SK-N-SH (cell line): Measurements from ENCODE around the gene PSPC1. TPM values are rescaled to one million over a fixed set of nuclear protein-coding genes. Genes with fewer than 3 reads are reported as not detected.
"Not testable (repeated sequence)": the region's sequence is repeated elsewhere in the genome, so short reads cannot be mapped to it uniquely, and the experiment has no call there.

Experiments used
- CTCF ChIA-PET: fragments of 300-600, 350-600 bp; formaldehyde crosslinking; extraction: SDS; loops from one replicate; lab custom pipeline; 2021; lab: Yijun Ruan, JAX
- POLR2A ChIA-PET: fragments of 350-600 bp; sonication (Branson Sonifier 250); formaldehyde crosslinking; extraction: SDS; loops from one replicate; lab custom pipeline; 2020; ENCODE audit warnings: antibody characterized with exemption, inconsistent platforms; lab: Yijun Ruan, JAX
- DNase-seq: peaks from one replicate; pipeline ENCODE4 v3.0.0; 2012
- H2AFZ ChIP-seq: fragments of 200-600 bp; sonication (generic); 2 replicates; pipeline ENCODE4 v1.8.1; 2016; ENCODE audit warnings: antibody characterized with exemption, mild to moderate bottlenecking, low read depth
- H3F3A ChIP-seq: fragments of 200-600 bp; sonication (generic); replicated peaks from 2 replicates; pipeline ENCODE3; 2016; ENCODE audit warnings: antibody characterized with exemption, mild to moderate bottlenecking; ENCODE audit not compliant: insufficient read depth
- H3K27ac ChIP-seq, 2 experiments: fragments of 200-500 bp in 1 of 2; fragments of 200-600 bp in 1 of 2; sonication (Bioruptor generic) in 1 of 2; sonication (generic), shearing (Covaris generic) in 1 of 2; 2 replicates each; pipeline versions ENCODE4 v1.5.1 to v1.6.1; 2014 to 2016; ENCODE audit warnings: low read depth in 2 of 2, inconsistent platforms in 1 of 2, low read length in 1 of 2, mild to moderate bottlenecking in 1 of 2, mixed read lengths in 1 of 2
- H3K27me3 ChIP-seq: fragments of 200-600 bp; sonication (generic), shearing (Covaris generic); 2 replicates; pipeline ENCODE4 v1.6.1; 2016; ENCODE audit warnings: mixed run types; ENCODE audit not compliant: insufficient read depth
- H3K36me3 ChIP-seq, 2 experiments: fragments of 200-500 bp in 1 of 2; fragments of 200-600 bp in 1 of 2; sonication (Bioruptor generic) in 1 of 2; sonication (generic) in 1 of 2; replicated peaks in 1 of 2; 2 replicates each; pipeline versions ENCODE3 to v1.5.1; 2014 to 2016; ENCODE audit warnings: low read length in 1 of 2, mild to moderate bottlenecking in 1 of 2; ENCODE audit not compliant: insufficient read depth in 2 of 2, control insufficient read depth in 1 of 2
- H3K4me1 ChIP-seq, 2 experiments: fragments of 200-500 bp in 1 of 2; fragments of 200-600 bp in 1 of 2; sonication (Bioruptor generic) in 1 of 2; sonication (generic), shearing (Covaris generic) in 1 of 2; 2 replicates each; pipeline versions ENCODE4 v1.5.1 to v1.6.1; 2014 to 2016; ENCODE audit warnings: low read depth in 1 of 2, low read length in 1 of 2, mixed run types in 1 of 2; ENCODE audit not compliant: insufficient read depth in 2 of 2, control insufficient read depth in 1 of 2
- H3K4me2 ChIP-seq: fragments of 200-600 bp; sonication (generic), shearing (Covaris generic); 2 replicates; pipeline ENCODE4 v1.6.1; 2017; ENCODE audit warnings: mixed run types
- H3K4me3 ChIP-seq, 2 experiments: fragments of 200-500 bp in 1 of 2; fragments of 200-600 bp in 1 of 2; sonication (Bioruptor generic) in 1 of 2; sonication (generic), shearing (Covaris generic) in 1 of 2; 2 replicates each; pipeline versions ENCODE4 v1.5.1 to v1.8.1; 2014 to 2016; ENCODE audit warnings: low read depth in 2 of 2, inconsistent platforms in 1 of 2, low read length in 1 of 2, mild to moderate bottlenecking in 1 of 2, mixed read lengths in 1 of 2, moderate library complexity in 1 of 2
- H3K79me2 ChIP-seq: fragments of 200-600 bp; sonication (generic); 2 replicates; pipeline ENCODE4 v1.8.1; 2017; ENCODE audit warnings: mild to moderate bottlenecking; ENCODE audit not compliant: insufficient read depth
- H3K9ac ChIP-seq: fragments of 200-600 bp; sonication (generic); 2 replicates; pipeline ENCODE4 v1.6.1; 2017; ENCODE audit warnings: mixed run types
- H3K9me2 ChIP-seq: fragments of 200-600 bp; sonication (generic); 2 replicates; pipeline ENCODE4 v1.6.1; 2017; ENCODE audit warnings: mixed run types
- H3K9me3 ChIP-seq: fragments of 200-600 bp; sonication (generic); 2 replicates; pipeline ENCODE4 v1.6.1; 2017; ENCODE audit warnings: mixed run types, mild to moderate bottlenecking, moderate library complexity
- H4K20me1 ChIP-seq: fragments of 200-600 bp; sonication (generic); 2 replicates; pipeline ENCODE4 v1.6.1; 2017; ENCODE audit warnings: mild to moderate bottlenecking, mixed run types; ENCODE audit not compliant: insufficient read depth
- FOXM1 ChIP-seq: IDR thresholded peaks from 2 replicates; pipeline ENCODE4 v1.4.0; 2012; ENCODE audit warnings: low read depth, mild to moderate bottlenecking
- MXI1 ChIP-seq: IDR thresholded peaks from 2 replicates; pipeline ENCODE4 v1.6.1; 2012; ENCODE audit warnings: mild to moderate bottlenecking, low read depth, low read length, improper control_type of control experiment
- NRF1 ChIP-seq: IDR thresholded peaks from 2 replicates; pipeline ENCODE4 v1.6.1; 2012; ENCODE audit warnings: low read depth, mild to moderate bottlenecking, low read length
- RAD21 ChIP-seq: IDR thresholded peaks from 2 replicates; pipeline ENCODE4 v1.6.1; 2012; ENCODE audit warnings: mild to moderate bottlenecking, low read length
- SIN3A ChIP-seq: IDR thresholded peaks from 2 replicates; pipeline ENCODE4 v1.6.1; 2012; ENCODE audit warnings: low read depth, mild to moderate bottlenecking, low read length, moderate library complexity, borderline replicate concordance
- USF2 ChIP-seq: fragments of 150-350 bp; IDR thresholded peaks from 2 replicates; pipeline ENCODE4 v1.6.1; 2017; ENCODE audit warnings: antibody characterized with exemption, low read length, low read depth, borderline replicate concordance
- ZBTB33 ChIP-seq: IDR thresholded peaks from 2 replicates; pipeline ENCODE4 v1.4.0; 2012; ENCODE audit warnings: low read depth, borderline replicate concordance
- WGBS: methylation state at CpG from one replicate; pipeline ENCODE4 v1.1.6; 2017; ENCODE audit warnings: low lambda C conversion rate; 5-methylcytosine and 5-hydroxymethylcytosine counted together
- polyA plus RNA-seq, 3 experiments: library from polyadenylated mRNA; depleted of rRNA; stranded (reverse); fragments of >200 nt; gene quantifications; 2 replicates each; pipeline ENCODE4 v1.2.3, GENCODE V29; 2012

The PSPC1 gene
- polyA plus RNA-seq, 1 of the 3 experiments (the other 2 are of a cell fraction): 35.2 TPM

- POLR2A ChIA-PET, DNase-seq, H2AFZ ChIP-seq, H3K9me3 ChIP-seq, H3K27ac ChIP-seq, H3K9me2 ChIP-seq, H3K4me1 ChIP-seq, H3K27me3 ChIP-seq, H4K20me1 ChIP-seq, H3K4me3 ChIP-seq, H3K4me2 ChIP-seq, CTCF ChIA-PET, H3K9ac ChIP-seq: not testable (repeated sequence)
- Histone ChIP-seq H3F3A (peaks cover 18% of the 10 kb centered on the region), H3K79me2 (peaks cover 36% of the 10 kb centered on the region), H3K36me3 (peaks cover 2 to 34% of the 10 kb centered on the region in 2 experiments)
Observed at GRCh38 chr13:19701619-19702018, 81.1 kb downstream of the PSPC1 start.

GRCh38 chr13:19700963-19701362 lies 81.8 kb downstream of the PSPC1 start:
- CTCF ChIA-PET: not testable (repeated sequence)

GRCh38 chr13:19695829-19696228 lies 86.9 kb downstream of the PSPC1 start:
- Histone ChIP-seq H3K9me2 (no peaks in the 10 kb centered on the region), H3K27me3 (no peaks in the 10 kb centered on the region), H3F3A (peaks cover 9% of the 10 kb centered on the region), H3K4me2 (no peak overlapping the region), H3K4me3 (no peak overlapping the region), H2AFZ (no peak overlapping the region)
- DNase-seq: no peak
- 65% methylated on average over 3 of the region's 3 CpGs for WGBS
- TF ChIP-seq MXI1 (no peak), SIN3A (no peak), ZBTB33 (no peak), USF2 (no peak), NRF1 (no peak), FOXM1 (no peak), RAD21 (no peak)
- TF ChIP-seq, all 33 proteins: peak for 0
- Histone ChIP-seq H3K27ac (no peak overlapping the region), H3K9ac (no peak overlapping the region), H4K20me1 (no peaks in the 10 kb centered on the region), H3K36me3 (peaks cover 4 to 30% of the 10 kb centered on the region in 2 experiments), H3K9me3 (no peaks in the 10 kb centered on the region), H3K79me2 (peaks cover 45% of the 10 kb centered on the region), H3K4me1 (peaks cover 0 to 5% of the 10 kb centered on the region in 2 experiments; a peak in 2 of 4 replicates)
- CTCF ChIA-PET: no interaction called here
- POLR2A ChIA-PET: no interaction called here

More at GRCh38 chr13:19700963-19701362, 81.8 kb downstream of the PSPC1 start:
- H3K9me3 ChIP-seq, H3K4me3 ChIP-seq, H3K9me2 ChIP-seq, H2AFZ ChIP-seq, H3K9ac ChIP-seq, H3K27ac ChIP-seq, H3K4me2 ChIP-seq, H3K4me1 ChIP-seq, DNase-seq, H3K27me3 ChIP-seq, POLR2A ChIA-PET, H4K20me1 ChIP-seq: not testable (repeated sequence)
- 92% methylated on average over 3 of the region's 5 CpGs for WGBS
- Histone ChIP-seq H3K79me2 (peaks cover 34% of the 10 kb centered on the region), H3F3A (peaks cover 18% of the 10 kb centered on the region), H3K36me3 (peaks cover 2 to 34% of the 10 kb centered on the region in 2 experiments)
